GM18951 (cell line): ENCODE data around the gene OGFOD2.

Experiments
- POLR2A ChIP-seq: IDR thresholded peaks from 4 replicates; pipeline ENCODE4 v1.6.1; 2011; ENCODE audit warnings: mild to moderate bottlenecking; ENCODE audit not compliant: insufficient read length, insufficient read depth; ENCODE audit errors: extremely low read depth
- in situ Hi-C: fragments of 300-500 bp; cut with MboI; formaldehyde crosslinking; loops from one replicate; pipeline ENCODE4 v1.12.0; 2022; ENCODE audit warnings: low sequenced_read_pairs, mixed read lengths, inconsistent platforms; ENCODE audit not compliant: unreplicated experiment

The OGFOD2 gene

GRCh38 chr12:122982963-122983788, 8.1 kb downstream of the OGFOD2 start:
- in situ Hi-C loops, result no loop called here
- TF ChIP-seq POLR2A, result no peak

GRCh38 chr12:122983789-122984515, 8.9 kb downstream of the OGFOD2 start:
- in situ Hi-C loops, result no loop called here
- TF ChIP-seq POLR2A, result peak; percentile 19

GRCh38 chr12:122984612-122985337, 9.7 kb downstream of the OGFOD2 start:
- in situ Hi-C loops, result no loop called here
- no peak for TF ChIP-seq POLR2A

GRCh38 chr12:122985338-122986257, 10.6 kb downstream of the OGFOD2 start:
- TF ChIP-seq POLR2A, result no peak
- in situ Hi-C loops, result no loop called here

GRCh38 chr12:122986258-122986871, 11.3 kb downstream of the OGFOD2 start:
- in situ Hi-C loops, result no loop called here
- no peak for TF ChIP-seq POLR2A

- in situ Hi-C loops, result no loop called here
- no peak for TF ChIP-seq POLR2A
Observed at GRCh38 chr12:122987086-122987951, 12.3 kb downstream of the OGFOD2 start.

GRCh38 chr12:122988036-122988435, 13.0 kb downstream of the OGFOD2 start:
- no peak for TF ChIP-seq POLR2A
- in situ Hi-C loops, result no loop called here

- TF ChIP-seq POLR2A, result no peak
- in situ Hi-C loops, result no loop called here
Observed at GRCh38 chr12:122988612-122989212, 13.7 kb downstream of the OGFOD2 start.

- in situ Hi-C loops, result no loop called here
- no peak for TF ChIP-seq POLR2A
Observed at GRCh38 chr12:122989225-122989839, 14.3 kb downstream of the OGFOD2 start.

GRCh38 chr12:122989874-122990419, 14.9 kb downstream of the OGFOD2 start:
- in situ Hi-C loops, result no loop called here

GRCh38 chr12:122990561-122990960, 15.5 kb downstream of the OGFOD2 start:
- in situ Hi-C loops, result no loop called here
- TF ChIP-seq POLR2A, result no peak

More at GRCh38 chr12:122989874-122990419, 14.9 kb downstream of the OGFOD2 start:
- TF ChIP-seq POLR2A, result no peak
